NCI-H526 (cell line): ENCODE data around the gene MOCS3.

Source experiments
- DNase-seq, 2 experiments: peaks; one replicate each; lab custom pipeline; 2025; lab: John Stamatoyannopoulos, UW

Gene MOCS3

DNA sequence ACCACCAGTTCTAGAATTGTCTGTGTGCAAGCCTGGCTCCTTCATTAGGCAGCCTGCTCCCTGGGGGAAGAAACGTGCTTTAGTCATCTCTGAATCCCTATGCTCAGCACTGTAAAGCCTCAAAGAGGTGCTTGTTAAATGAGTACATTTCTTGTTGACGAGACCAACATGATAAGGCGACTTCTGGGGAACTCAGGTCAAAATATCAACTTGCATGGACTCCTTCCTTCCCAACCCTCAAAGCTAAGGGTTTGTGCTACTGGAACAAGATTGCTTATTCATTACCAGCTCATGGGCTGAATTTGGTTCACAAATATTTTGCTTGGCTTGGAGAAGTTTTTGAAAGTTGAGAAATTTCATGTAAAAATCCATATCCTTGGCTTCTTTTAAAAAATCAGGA, 53.7 kb downstream of the MOCS3 start:
- no peak for DNase-seq
